HT-29 (cell line): ENCODE measurements around the gene GFOD1. TPM values are rescaled to one million over a fixed set of nuclear protein-coding genes. Genes with fewer than 3 reads are reported as not detected.

Source experiments
- DNase-seq: peaks from one replicate; pipeline ENCODE4 v3.0.0-alpha.2; 2015; ENCODE audit warnings: low spot score
- total RNA-seq: library from RNA; depleted of rRNA; stranded (reverse); fragments of >200 nt; shearing (Covaris generic); gene quantifications from 2 replicates; pipeline ENCODE4 v1.2.3, GENCODE V29; 2014

GFOD1 gene
- total RNA-seq, 1 experiment from 2014 or later = 13.5 TPM

DNA sequence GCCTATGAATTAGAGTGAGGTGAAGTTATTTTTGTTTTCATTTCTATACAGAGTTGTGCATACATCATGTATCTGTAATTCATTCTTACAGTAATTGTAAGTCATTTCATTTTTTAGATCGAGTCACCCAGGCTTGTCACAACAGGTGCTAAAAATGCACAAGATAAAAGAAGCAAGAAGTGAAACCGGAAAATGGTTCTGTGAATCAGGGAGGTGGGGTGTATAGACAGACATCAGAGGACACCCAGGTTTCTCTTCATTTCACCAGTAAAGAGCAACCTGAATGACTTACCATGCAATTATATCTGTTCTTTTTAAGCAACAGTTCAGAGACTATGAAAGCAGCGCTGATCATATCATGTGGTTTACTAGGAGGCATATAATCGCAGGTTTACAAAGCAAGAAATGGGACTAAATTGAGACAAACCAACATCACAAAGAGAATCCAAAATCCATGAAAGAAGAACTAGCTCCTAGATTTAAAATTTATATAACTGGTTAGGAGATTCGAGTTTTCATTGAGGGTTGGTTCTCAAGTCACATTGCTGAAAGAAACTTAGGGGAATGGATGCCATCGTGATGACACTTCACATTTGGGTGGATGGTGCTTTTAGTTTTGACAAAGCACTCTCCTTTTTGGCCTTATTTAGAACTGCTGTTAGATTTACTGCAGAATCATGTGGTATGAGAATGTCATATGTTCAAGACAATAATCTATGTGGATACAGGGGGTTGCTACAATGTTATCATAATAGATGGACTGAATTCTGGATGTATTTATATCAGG lies 131.2 kb downstream of the GFOD1 start:
- no peak for DNase-seq

DNA sequence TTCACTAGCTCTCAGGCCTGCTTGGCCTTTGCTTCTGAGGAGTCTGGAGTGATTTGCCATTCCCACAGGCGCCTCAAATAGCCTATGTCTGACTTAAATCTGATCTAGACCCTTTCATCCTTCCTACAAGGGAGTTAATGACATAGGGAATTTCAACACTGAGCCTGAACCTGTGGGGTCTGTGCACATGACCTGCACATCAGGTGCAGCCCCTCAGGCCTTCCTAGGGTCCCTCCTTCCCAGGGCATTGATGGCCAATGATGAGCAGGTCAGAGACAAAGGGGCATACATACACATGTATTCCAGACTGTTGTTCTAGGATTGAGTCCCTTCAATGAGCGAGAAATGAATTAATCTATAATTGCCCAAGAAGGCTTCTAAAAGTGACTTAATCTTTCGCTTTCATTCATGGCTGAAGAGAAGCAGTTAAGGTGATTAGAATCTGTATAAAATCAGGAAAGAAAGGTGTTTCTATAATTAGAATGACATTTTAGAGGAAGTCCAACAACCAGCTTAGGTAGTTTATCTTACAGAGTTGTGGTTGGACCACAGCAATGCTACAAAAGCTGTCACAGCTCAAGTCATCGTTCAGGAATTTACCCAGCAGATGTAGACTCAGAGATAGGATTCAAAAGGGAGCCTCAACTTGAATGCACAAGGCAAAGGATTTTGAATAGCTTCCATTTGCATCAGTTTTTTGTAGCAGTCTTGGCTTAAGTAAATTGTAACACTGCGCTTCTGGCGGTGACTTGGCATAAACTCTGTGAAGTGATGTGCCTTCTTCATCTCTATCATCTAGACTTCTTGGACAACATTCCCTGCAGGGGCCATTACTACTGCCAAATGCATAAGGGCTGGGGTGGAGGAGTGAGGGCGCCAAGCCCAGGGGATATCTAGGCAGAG lies 132.1 kb downstream of the GFOD1 start:
- DNase-seq = peak; percentile 66

DNA sequence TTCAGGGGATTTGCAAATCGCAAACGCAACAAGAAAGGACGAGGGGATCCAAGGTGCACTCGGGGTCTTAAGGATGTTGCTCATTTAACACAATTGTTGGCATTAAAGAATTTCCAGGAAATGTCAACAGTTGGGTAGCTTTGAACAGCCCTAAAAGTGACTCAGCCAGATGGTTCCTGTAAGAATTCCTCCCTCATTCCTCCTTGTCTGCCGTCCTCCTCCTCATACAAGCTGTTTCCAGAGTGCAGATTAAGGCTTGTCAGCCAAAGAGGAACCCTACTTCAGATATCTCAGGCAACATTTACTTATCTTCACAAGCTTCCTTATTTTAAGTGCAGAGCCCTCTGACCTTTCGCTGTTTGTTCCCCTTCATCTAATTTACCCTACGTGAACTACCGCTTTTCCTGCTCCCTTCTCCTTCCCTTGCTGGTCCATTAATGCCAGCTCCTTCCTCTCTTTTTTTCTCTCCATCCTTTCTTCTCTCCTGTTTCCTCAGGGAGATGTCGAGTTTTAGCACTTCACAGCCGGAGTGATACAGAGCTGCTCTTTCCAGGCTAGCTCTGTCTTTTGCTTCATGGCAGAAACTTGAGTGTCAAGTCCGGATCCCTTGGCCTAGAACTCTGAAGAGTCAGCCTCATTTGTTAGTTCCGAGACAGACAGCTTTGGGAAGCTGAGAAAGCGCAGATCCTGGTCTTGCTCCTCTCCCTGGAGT lies 132.9 kb downstream of the GFOD1 start:
- DNase-seq = no peak

DNA sequence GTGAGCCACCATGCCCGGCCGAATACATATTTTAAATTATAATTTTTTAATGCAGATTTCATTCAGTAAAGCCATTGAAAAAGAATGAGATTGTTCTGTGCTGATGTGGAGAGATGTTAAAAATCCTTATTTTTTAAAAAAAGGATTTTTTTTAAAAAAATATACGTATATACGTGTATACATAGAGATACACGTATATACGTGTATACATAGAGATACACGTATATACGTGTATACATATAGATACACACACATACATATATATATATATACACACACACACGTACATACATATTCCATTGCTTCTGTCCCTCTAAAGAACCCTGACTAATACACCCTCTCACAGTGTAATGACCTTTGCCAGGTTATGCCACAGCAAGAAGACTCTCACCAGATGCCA lies 135.2 kb downstream of the GFOD1 start:
- DNase-seq = no peak

DNA sequence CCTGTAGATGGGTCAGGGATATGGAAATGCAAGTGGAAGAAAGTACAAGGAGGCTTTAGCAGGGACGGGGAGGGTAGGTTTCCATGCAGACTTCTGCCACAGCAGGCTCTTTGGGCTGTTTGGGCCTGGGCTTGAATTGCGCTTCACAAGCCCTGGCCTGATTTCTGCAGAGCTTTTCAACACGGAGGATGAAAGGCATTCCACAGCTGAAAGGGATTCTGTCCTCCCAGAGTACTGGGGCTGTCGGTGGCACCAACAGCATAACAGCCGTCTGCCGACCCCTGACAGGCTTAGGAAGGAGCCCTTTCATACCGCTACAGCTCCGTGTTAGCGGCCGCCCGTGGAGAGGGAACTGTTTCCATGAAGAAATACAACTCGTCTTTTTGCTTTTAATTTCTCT lies 136.1 kb downstream of the GFOD1 start:
- no peak for DNase-seq

DNA sequence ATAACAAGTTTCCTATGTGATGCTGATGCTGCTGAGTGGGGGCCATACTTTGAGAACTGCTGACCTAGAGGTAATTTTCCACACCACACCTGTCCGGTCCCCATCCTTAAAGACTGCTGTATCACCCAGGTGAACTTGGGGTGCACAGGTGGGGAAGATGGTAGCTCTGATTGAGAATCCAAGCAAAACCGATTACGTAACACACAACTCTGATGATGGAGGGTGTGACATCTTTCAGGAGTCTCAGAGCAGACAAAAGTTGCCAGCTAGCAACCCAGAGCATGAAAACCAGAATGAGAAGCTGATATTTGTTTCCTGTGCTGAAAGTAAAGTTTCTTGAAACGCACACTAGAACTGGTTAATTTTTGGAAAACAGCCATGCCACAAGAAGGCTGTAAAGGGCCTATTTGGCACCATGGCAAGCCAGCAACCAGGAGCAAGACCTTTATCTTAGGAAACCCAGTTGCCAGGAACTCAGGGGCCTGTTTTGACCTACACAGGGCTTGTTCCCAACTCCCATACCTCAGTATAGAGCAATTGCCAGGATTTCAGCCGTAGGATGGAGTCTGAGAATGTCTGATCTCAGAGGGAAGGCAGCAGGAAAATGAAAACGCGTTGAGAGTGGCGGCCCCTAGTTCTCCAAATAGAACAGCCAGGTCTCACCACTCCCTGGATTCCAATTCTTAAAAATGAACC lies 137.4 kb downstream of the GFOD1 start:
- no peak for DNase-seq

DNA sequence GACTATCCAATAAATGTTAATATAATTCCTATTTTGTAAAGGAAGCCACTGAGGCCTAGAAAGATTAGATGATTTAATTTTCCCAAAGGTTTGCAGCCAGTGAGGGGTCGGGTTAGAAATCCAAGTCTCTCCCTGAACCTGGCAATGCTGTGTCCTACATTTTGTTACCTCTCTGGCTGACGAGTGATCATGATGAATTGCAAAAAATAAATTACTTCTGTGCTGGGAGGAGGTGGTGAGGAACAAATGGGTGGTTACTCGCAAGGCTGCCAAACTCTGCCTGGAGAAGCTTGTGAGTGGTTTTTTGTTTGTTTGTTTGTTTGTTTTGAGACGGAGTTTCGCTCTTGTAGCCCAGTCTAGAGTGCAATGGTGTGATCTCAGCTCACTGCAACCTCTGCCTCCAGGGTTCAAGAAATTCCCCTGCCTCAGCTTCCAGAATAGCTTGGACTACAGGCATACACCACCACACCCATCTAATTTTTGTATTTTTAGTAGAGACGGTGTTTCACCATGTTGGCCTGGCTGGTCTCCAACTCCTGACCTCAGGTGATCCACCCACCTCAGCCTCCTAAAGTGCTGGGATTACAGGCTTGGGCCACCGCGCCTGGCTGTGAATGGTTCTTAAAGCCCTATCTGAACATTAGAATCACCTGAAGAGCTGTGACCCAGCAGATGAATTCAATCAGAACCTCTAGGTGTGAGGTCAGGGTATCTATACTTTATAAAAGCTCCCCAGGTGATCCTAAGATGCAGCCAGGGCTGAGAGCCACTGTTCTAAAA lies 138.9 kb downstream of the GFOD1 start:
- no peak for DNase-seq

DNA sequence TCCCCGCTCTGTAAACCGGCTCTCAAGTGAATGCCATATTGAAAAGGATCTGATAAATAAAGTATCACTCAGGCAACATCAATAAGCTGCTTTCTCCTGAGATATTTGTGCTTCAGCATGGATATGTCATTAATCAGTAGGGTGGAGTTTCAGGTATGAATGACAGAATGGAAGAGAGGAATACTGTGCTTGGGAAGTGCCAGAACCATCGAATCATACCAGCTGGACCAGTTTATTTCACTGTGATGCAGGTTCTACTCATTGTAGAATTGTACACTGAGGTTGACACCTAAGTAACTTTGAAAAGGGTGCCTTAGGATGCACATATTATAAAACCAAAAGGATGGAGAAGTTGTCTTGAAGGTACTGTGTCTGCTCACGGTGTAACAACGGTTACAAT lies 141.2 kb downstream of the GFOD1 start:
- DNase-seq = no peak

DNA sequence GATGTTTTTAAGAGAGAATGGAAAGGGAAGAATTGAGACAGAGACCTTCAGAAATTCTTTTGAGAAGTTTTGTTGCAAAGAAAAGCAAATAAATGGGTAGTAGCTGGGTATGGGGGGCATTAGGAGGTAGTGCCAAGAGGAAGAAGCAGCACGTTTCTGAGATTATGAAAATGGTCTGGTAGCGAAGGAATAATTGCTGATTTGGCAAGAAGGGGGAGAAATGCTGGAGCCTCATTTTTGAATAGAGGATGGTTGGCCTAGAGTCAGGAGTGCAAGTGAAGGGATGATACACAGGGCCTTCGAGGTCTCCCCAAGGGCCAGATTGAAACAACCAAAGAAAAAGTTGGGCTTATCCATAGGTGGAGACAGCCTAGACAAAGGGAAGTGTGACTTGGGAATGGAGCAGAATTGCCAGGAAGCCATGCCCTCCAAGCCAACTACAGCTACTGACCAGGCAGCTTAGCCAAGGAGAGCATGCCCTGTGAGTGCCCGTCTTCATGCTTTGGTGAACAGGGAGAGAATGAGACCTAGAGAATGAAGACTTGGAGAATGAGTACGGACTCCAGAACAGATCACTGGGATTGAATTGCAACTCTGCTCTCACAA lies 144.9 kb downstream of the GFOD1 start:
- DNase-seq = no peak

DNA sequence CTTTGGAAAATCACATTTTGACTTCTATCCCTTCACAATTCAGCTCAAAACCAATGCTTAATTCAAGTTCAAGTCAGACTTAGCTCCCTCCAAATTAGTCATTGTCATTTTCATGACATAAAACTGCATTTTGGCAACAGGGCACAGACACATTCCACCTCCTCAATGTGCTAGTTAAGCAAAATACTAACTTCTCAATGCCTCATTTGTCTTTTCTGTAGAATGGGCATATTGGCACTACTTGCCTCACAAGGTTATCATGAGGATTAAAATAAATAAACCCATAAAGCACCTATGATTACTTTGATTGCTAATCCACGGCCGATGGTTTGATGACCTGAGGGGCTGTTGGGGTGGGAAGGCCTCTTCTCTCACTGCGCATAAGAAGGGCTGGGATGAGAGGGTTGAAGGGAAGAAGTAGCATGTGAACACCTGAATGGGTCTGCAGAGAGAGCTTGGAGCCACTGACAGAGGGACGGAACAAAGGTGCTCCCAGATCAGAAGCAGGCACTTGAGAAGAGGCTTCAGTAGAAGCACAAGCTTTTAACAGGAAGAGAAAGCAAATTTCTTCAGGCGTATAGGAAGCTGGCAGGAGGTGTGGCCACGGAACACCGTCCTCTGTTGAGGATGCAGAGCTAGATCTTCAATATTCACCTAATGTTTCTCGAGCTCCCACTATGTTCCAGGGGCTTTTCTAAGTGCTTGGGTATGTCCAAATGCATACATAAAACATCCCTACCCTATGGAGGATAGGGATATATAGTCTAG lies 147.4 kb downstream of the GFOD1 start:
- DNase-seq = no peak

DNA sequence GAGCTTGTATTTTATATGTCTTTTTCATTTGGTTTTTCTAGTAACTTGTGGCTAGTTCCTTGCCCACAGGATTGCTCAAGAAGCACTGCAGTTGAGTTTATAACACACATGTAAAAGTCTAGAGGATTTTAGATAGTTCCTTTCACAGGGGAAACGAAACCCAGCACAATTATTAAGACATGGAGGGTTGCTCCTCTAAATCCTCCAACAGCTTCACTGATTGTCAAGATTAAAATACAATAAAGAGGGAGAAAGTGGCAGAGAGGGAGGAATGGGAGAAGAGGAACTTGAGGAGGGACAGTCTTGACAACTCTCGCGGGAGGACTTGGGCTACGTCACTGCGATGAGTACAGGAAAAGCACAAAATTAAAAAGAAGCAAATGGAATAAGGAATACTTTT lies 149.4 kb downstream of the GFOD1 start:
- no peak for DNase-seq

DNA sequence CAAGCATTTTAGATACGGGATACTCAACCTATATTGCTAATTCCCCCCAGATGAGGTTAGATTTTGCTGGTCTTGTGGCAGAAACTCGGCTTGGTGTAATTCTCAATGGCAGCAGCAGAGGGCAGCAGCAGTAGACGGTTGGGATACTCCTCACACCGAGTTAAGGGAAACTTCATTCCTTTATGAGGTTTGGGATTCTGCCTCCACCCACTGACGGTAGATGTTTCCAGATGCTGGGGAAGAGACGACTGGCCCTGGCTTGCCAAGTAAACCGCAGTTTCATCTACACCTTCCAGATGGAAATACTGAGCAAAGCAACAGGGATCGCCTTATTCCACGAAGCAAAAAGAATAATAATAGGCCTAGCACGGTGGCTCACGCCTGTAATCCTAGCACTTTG lies 150.8 kb downstream of the GFOD1 start:
- DNase-seq = peak; percentile 83

DNA sequence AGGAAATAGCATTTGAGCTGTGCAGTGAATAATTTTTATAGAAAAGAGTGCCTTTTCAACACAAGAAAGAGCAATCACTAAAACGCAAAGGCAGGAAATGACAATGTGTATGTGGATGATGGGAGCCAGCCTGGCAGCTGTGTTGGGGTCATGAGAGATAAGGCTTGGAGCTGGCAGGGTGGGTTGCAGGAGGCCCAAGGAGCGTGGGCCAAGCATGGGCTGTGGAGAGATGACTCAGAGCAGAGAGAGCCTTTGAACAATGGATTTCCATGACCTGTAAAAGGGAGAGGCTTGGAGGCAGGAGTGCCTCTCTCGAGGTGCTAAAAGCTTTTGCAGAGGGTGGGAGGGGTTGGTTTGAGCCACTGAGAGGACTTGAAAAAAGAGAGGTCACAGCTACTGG lies 152.4 kb downstream of the GFOD1 start:
- DNase-seq = no peak

DNA sequence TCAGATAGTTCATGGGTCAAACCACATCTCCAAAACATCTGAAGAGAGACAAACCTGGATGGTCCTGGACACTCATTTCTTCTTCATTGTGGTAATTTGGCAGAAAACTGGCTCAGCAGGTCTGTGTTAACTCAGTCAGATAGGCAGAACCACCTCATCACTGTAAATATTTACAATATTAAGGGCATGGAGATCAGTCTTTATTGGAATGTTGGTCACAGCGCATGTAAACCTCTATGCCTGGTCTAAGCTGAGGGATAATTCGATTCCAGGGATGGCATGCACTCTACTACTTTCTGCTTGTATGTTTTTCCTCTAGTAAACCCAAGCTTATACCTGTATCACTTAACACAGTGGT lies 155.1 kb downstream of the GFOD1 start:
- DNase-seq = no peak

DNA sequence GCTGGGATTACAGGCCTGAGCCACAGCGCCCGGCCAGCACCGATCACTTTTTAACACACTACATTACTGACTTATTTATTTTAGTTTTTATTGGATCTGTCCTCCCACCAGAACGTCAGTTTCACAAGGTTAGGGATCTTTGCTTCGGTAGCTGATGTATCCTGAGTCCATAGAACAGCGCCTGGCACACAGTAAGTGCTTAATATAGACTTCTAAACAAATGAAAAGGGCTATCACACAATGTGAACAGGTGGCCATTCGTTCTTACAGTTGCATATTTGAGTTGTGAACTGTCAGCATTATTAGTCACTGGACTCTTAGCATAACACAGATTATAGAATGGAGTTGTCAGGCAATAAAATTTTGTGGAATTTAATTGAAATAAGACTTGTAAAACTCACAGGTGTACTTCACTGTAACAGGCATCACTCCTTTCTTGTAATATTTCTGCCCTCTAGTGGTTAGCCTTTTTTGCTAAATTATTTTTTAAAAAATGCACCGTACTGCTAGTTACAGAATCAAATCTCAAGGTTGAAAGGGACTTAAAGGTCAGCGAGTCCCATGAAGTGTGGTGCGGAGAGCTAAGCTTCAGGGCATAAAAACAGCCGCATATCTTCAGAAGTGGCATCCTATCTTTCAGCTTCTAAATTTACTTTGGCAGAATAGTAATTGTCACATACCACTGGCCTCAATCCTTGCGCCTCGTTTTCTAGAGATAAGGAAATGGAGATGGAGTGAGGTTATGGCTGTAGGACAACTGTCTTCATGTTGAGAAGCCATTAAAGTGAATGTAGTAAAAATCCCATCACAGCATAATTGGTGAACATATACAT lies 155.7 kb downstream of the GFOD1 start:
- DNase-seq = peak; percentile 55

DNA sequence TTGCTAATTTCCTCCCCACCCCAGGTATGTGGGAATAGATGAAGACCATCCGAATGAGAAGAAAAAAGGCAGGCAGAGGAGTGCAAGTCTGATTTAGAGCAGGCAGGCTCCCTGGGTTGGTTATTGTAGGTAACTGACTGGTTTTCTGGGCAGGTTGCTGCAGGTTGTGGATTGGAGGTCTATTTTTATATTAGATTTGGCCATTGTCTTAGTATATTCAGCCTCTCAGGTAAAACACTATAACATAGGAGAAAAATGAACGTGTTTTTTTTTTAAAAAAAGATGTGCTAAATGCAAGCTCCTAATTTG lies 158.6 kb downstream of the GFOD1 start:
- peak; percentile 22 for DNase-seq

DNA sequence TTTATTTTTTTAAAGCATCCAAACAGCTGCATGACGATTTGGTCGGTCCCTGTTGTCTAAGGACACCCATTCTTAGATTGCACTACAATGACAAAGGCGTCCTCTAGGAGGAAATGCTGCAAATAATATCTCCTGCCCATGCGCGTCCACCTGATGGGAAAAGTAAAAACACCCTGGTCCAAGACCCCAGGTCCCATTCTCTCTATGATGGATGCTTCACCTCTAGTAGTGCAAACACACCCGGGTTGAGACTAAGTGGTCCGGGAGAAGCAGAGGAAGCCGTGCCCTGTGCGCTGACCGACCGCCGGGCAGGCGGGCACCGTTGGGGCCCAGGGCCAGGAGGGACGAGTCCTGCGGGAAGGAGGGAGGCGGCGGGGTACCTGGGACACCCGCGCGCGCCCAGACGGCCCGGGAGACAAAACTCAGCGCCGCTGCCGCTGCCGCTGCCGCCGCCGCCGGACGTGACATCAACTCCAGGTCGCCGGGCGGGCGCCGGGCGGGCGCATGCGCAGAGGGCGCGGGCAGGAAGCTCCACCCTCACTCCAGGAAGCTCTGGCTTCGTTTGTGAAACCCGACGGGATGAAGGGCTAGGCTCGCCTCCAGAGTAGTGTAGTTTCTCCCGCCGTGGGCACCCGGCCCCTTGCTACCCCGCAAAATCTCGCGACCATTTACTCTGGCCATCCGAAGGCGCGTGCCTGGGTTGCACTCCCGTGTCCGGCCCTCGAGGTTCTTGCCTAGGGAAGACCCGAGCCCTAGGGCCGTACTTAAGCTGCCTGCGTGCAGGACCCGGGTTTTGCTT lies 159.1 kb downstream of the GFOD1 start, which contains the start of gene TBC1D7:
Gene TBC1D7 (minus strand): TSS at position 462 of the 799 bp plus-strand sequence. CDS start 1,639 bp downstream, outside the sequence.
- peak; percentile 92 for DNase-seq

DNA sequence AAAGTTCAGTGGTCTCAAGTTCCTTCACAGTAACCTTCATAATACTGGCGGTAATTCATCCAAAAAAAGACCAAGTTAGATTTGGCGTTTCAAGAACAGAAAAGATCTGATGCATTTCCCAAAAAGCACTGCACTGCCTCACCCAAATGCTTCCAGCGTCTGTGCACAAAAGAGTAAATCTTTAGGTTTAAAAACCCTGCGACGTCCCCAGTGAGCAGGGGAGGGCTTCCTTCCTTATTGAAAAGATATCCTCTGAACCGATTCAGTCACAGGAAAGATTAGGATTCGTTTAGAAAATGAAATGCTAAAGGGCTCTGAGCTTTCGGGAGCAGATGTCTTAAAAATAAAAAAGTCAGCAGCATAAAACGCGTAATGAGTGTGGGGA lies 159.7 kb downstream of the GFOD1 start:
- DNase-seq = no peak
